NCI-H1930 (cell line): ENCODE results near the gene DDX27.

Experiments used
- DNase-seq, 2 experiments: peaks; one replicate each; lab custom pipeline; 2025; lab: John Stamatoyannopoulos, UW

DDX27 gene

GRCh38 chr20:49291200-49291599, 72.0 kb downstream of the DDX27 start:
- DNase-seq, result no peak

DNA sequence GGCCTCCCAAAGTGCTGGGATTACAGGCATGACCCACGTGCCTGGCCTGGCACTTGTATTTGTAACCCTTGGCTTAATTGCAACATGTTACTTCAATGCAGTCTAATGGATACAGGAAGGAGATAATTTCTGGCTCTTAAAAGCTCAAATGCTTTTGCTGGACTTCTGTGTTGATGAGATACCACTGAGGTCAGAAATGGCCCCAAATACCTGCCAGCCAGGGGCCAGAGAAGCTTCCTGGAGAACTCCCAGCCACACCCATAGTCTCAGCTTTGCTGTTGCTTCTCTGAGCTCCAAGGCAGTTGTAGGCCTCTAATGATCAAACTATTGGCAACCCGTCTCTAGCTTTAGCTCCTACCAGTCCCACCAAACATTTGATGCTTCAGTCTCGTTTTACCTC, 72.8 kb downstream of the DDX27 start:
- no peak for DNase-seq

- DNase-seq, result no peak
These were observed 73.9 kb downstream of the DDX27 start for GRCh38 chr20:49293122-49293521.
